GM21786 (cell line): ENCODE data around the gene NDST3.

Experiments used
- ATAC-seq: cut with Tn5 transposase; IDR thresholded peaks from one replicate; pipeline ENCODE4 v1.9.1; 2021; ENCODE audit not compliant: unreplicated experiment

The NDST3 gene

DNA sequence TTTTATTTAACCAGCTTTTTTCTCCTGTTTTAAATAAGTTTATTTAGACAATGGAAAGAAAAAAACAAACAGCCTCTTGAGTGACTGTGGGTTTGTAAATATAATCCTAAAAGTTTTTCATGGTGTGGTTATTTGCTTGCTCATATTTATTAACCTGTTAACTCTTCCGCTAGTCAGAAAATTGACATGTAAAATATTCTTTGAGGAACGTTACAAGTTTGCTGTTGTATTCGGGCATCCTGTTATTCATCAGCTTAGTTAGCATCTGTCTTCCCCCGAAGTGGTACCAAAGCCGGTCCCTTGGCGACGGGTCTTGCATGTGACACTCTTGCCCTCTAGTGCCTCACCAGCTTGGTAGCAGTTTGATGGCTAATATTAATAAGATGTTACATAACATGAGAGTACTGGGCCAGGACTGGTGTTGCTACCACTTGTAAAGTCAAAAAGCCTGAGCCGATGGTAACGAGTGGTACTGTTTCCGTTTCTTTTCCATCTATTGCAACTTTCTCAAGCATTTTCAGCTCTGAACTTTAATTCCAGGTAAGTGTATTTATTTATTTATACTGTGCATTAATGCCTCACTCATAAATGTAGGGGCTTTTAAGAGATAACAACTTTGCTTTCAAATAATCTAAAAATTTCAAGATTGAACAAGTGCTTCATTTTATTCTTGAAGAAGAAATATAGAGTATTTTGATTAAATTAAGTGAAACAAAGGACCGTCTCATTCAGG, at the start of gene NDST3:
NDST3 (plus strand) TSS at position 434 of the 733 bp plus-strand sequence. CDS start 19,425 bp downstream, outside the sequence.
- peak; percentile 59 for ATAC-seq

DNA sequence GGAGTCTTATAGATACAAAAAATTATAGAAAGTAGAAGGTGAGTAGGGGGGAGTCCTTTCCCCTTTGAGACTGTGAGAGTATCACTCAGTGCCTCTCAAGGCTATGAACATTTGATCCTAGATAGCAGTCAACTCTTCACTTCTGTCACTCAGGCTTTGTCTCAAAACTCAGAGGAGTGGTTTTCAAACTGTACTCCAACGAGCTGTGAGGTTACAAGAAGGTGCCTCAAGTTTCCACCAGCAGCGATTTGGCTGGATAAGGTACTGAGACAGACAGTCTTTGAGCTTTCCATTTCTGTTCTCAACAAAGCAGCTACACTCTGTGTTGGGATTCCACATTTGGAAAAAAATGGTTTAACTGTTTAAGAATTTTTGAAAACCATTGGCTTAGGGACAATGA, 48.0 kb upstream of the NDST3 start:
- no peak for ATAC-seq

- ATAC-seq = no peak
These were observed 46.8 kb upstream of the NDST3 start for GRCh38 chr4:117987464-117987863.

DNA sequence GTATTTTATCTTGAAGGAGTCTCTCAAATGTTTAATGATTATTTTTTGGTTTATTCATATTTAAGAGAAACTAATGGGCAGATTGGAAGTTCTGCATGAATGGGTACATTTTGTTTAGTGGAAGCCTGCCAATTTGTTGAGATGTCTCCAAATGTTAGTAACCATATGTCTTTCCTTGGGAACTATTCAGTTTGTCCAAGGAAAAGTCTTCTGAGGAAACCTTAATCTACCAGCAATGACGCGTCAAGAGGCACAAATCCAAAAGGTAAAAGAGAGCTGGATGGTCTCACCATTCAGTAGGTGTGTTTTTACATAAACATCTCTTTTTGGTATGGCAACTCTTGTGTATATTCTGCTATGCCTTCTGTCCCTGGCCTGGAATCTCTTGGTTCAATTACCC, 37.4 kb upstream of the NDST3 start:
- no peak for ATAC-seq

DNA sequence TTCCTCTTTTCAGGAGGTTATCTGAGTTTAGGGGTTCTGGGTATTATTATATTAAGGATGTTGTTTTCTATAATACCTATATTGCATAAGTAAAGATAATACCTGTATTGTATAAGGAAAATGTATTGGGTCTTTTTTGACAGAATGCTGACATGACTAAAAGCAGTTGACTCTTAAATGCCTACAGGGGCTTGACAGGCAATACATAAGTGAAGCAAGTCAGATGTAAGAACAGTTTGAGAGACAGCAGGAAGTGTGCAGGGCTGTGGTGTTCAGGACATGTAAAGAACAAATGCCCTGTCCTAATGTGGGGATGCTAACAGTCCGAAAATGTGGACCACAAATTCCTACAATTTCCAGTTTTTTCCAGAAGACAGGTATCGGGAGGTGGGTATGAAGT, 30.2 kb upstream of the NDST3 start:
- ATAC-seq = no peak

- ATAC-seq = no peak
These were observed 28.4 kb upstream of the NDST3 start for GRCh38 chr4:118005883-118006282.

DNA sequence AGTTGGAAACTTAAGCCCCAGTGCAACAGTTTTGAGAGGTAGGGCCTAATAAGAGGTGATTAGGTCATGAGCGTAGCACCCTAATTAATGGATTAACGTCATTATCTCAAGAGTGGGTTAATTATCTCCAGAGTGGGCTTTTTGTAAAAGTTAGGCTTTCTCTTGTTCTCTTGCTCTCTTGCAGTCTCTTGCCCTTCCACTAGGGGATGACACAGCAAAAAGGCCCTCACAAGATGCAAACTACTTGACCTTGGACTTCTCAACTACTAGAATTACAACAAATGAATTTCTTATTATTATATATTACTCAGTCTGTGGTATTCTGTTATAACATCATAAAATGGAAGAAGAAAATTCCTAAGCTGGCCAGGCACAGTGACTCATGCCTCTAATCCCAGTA, 22.1 kb upstream of the NDST3 start:
- ATAC-seq = no peak

DNA sequence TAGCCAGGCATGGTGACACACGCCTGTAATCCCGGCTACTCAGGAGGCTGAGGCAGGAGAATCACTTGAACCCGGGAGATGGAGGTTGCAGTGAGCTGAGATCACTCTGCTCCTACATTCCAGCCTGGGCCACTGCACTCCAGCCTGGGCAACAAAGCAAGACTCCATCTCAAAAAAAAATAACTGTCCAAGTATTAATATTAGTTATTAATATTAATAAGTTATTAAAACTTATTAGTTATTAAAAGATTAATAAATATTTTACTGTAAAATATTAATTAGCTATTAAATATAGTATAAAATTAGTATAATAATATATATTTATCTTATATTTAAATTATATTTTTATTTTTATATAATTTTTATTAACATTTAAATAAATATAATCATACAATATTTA, 19.5 kb upstream of the NDST3 start:
- no peak for ATAC-seq

DNA sequence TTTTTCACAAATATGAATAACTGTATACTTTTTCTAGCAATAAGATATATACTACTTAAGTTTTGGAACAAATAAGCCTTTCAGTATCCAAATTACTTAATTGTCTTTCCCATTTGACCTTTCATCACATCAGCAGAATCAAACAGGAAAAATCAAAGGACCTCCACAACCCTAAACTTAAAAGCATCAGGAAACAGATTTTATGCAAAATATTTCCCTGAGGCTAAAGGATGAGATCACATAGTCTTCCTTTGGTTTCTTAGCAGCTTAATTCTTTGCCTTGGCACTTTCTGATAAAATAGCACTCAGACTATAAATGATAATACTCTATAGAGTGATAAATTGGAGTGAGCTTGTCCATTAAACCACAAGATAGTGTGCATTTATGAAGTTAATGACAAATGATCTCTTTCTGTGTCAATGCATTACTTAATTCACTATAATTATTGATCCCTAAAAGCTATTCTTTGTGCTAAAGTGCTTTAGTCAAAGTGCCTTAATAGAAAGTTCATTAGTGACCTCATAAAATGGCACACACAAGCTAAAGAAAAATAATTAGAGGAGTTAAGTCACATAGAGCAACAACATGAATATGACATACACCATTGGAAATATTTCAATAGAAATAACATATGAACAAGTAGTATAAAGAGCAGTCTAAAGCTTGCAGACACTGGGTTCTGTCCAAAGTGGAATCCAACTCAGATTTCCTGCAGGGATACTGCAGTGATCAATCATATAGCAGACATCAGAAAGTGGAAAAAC, 15.7 kb upstream of the NDST3 start:
- ATAC-seq = no peak

- no peak for ATAC-seq
These were observed 7.5 kb upstream of the NDST3 start for GRCh38 chr4:118026806-118027205.

- no peak for ATAC-seq
These were observed 5.1 kb upstream of the NDST3 start for GRCh38 chr4:118029224-118029623.

- ATAC-seq = no peak
These were observed 1.6 kb upstream of the NDST3 start for GRCh38 chr4:118032691-118033090.

GRCh38 chr4:118033148-118034052, 886 bp upstream of the NDST3 start:
- no peak for ATAC-seq

DNA sequence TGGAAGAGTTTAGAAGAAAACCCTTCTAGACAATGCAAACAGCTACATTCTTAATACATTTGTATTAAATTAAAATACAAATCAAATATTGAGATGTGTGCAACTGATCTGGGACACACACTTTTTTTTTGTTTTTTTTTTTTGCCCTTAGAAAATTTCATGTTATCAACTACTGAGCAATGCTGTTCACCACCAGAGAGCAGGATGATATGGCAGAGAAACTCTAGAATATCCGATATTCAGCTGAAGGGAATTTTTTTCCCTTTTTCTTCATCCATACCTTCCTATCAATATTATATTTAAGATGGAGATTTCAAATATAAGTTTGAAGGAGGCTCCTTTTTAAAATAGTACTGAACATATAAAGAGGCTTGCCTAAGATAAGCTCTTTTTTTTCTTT, 1.0 kb downstream of the NDST3 start:
- ATAC-seq = no peak

DNA sequence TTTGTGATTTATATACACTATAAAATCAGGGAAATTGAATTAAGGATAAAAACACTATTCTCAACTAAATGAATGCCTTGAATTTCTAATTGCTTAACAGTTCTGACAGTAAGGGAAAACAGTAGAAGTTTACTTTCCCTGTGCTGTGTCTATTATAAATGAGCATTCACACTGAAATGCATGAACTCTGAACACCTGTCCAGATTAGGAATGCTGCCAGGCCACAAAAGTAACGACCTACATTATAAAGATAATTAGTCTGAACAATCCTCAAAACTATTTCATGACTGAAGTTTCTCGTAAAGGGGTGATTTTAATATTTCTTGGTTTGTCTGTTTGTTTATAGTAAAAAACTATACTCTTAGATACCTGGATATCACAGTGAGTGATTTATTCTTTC, 2.0 kb downstream of the NDST3 start:
- ATAC-seq = no peak

DNA sequence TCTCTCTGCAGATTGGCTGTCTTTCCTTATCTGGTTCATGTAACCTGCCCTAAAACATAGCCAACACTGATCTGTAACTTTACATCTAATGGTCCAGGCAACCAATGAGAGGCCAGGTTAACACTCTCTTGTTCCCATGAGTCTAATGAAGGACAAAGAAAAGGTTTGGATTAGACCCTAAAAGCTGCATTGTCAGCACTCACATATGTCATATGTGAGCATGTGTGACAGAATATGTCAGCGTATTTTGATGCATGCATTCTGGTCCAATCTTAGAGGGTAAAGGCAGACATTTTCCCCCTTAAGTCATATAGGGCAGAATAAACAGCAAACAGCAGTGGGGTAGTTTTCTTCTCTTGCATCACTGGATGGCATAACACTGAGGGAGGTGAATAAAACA, 3.7 kb downstream of the NDST3 start:
- ATAC-seq = no peak

DNA sequence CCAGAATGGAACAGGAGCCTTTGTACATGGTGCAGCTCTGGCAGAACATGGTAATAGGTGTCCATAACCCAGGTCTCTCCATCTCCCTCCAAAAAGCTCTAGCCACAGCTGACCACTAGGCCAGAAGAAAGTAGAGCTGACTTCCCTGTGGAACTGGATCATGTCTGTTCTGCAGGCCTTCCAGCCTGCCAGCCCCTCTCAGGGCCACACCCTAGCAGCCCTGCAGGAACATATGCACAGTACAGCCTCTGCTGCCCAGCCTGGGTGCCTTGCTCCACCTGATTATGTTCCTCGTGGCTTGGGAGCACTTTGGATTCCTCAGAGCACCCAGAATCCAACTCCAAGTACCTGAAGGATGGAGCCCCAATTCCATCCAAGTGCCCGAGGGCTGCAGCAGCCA, 12.0 kb downstream of the NDST3 start:
- no peak for ATAC-seq

DNA sequence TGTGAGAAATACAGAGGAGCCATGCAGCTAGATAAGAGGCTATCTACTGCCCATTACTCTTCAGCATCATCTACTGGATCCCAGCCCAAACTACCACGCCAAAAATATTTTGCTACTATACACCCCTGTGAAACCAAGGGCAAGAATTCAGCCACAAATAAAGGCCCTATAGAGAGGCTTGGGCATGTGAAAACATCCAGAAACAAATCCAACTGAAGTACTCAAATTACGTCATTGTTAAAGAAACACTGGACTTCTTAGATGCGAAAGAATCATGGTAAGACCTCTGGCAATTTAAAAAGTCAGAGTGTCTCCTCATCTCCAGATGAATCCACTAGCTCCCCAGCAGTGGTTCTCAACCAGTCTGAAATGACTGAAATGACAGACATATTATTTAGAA, 12.8 kb downstream of the NDST3 start:
- ATAC-seq = no peak

DNA sequence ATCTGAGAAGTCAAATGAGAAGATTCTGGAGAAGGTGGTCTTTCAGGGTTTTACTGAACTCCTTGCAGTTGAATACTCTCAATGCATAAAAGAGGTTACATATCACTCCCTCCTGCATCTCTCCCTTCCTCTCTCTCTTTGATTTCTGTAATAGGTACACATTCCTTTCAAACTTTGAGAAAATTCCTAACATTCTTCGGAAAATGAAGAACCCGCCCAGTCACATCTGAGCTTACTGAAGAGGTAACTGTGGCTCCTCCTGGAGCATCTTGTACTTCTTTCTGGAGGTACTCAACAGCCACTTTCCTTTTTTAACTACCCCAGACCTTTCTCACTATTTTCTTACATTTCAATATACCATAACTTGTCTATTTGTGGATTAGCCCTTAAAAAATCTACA, 24.7 kb downstream of the NDST3 start:
- no peak for ATAC-seq

DNA sequence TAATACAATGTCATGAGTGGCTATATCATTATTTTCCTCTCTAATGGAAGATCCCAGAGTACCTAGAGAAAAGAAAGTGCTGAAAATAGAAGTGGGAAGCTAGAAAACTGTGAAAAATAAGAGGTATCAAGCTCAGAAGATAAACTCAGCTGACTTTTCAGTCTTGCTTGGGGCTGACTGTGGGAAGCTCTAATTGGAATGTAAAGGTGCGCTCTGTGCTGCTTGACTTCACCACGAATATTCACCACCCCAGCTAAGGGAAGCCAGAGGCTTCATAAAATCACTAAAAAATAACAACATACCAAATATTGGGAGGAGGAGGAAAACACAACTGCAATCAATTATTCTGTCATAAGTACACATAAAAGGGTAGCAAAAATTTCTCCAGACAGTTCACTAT, 25.1 kb downstream of the NDST3 start:
- ATAC-seq = no peak

- ATAC-seq = peak; percentile 74
These were observed 42.9 kb downstream of the NDST3 start for GRCh38 chr4:118076958-118077766.
